Gastroesophageal sphincter (tissue), 4 donors: ENCODE measurements around the gene ING5. TPM values are rescaled to one million over a fixed set of nuclear protein-coding genes. Genes with fewer than 3 reads are reported as not detected.
"Not testable (repeated sequence)": the region's sequence is repeated elsewhere in the genome, so short reads cannot be mapped to it uniquely, and the experiment has no call there.

Source experiments
- ATAC-seq: fragments of 150-250 bp; one replicate; pipeline ENCODE4 v1.9.1; 2016; ENCODE audit warnings: mild to moderate bottlenecking, moderate library complexity
- H3K27ac ChIP-seq, 4 donors: fragments of 200-600 bp; sonication (generic) in 3 of 4; 1 replicate in 3 of 4; 2 replicates in 1 of 4; pipeline ENCODE4 v1.5.1; 2016 to 2019
- H3K27me3 ChIP-seq: fragments of 200-600 bp; sonication (generic); one replicate; pipeline ENCODE4 v1.5.1; 2019
- H3K36me3 ChIP-seq, 2 donors: fragments of 200-600 bp; sonication (generic); one replicate each; pipeline ENCODE4 v1.5.1; 2019; ENCODE audit warnings: control low read depth in 1 of 2
- H3K4me1 ChIP-seq, 3 donors: fragments of 200-600 bp; sonication (generic); 1 replicate in 2 of 3; 2 replicates in 1 of 3; pipeline ENCODE4 v1.5.1; 2016 to 2019; ENCODE audit warnings: control low read depth in 2 of 3
- H3K4me3 ChIP-seq, 2 donors: fragments of 200-600 bp; sonication (generic); one replicate each; pipeline ENCODE4 v1.5.1; 2019; ENCODE audit warnings: mild to moderate bottlenecking in 1 of 2, moderate library complexity in 1 of 2
- H3K9me3 ChIP-seq, 3 donors: fragments of 200-600 bp; sonication (generic); one replicate each; pipeline ENCODE4 v1.5.1; 2017 to 2019; ENCODE audit warnings: control low read depth in 2 of 3
- CTCF ChIP-seq, 4 experiments: fragments of 200-600 bp in 2 of 4; fragments of 450-650 bp in 2 of 4; sonication (generic) in 1 of 4; IDR thresholded peaks; one replicate each; pipeline ENCODE4 v1.5.1; 2017 to 2019; ENCODE audit warnings: antibody characterized with exemption in 4 of 4, mild to moderate bottlenecking in 2 of 4, moderate library complexity in 2 of 4
- EP300 ChIP-seq: sonication (generic); formaldehyde crosslinking; IDR thresholded peaks from one replicate; pipeline ENCODE4 v1.6.1; 2017; ENCODE audit warnings: antibody characterized with exemption, mild to moderate bottlenecking
- POLR2A ChIP-seq, 2 donors: fragments of 450-650 bp; IDR thresholded peaks; one replicate each; pipeline ENCODE4 v1.6.1; 2017; ENCODE audit warnings: antibody characterized with exemption in 2 of 2, mild to moderate bottlenecking in 2 of 2, moderate library complexity in 1 of 2
- POLR2AphosphoS5 ChIP-seq: sonication (generic); formaldehyde crosslinking; IDR thresholded peaks from one replicate; pipeline ENCODE4 v1.6.1; 2017; ENCODE audit warnings: antibody characterized with exemption
- WGBS, 2 donors: methylation state at CpG; one replicate each; pipeline ENCODE4 v1.1.5; 2018; ENCODE audit warnings: low coverage in 1 of 2; 5-methylcytosine and 5-hydroxymethylcytosine counted together
- total RNA-seq, 4 donors: library from RNA; depleted of rRNA; stranded (reverse); fragments of >200 nt; gene quantifications; one replicate each; pipeline ENCODE4 v1.1.0, GENCODE V29; 2016

ING5 gene
- total RNA-seq, 4 donors from 2014 or later, result 18.0 to 46.7 (median 35.5) TPM

GRCh38 chr2:241742320-241742939 is 40.6 kb downstream of the ING5 start:
- 93% methylated on average over 3 of the region's 28 CpGs; no CpG with 5 or more reads in 1 of the 2 donors for WGBS, 2 donors

GRCh38 chr2:241743008-241743407 is 41.2 kb downstream of the ING5 start:
- WGBS, 2 donors, result 100% methylated on average over 2 to 3 of the region's 15 CpGs
- not testable (repeated sequence) for H3K4me1 ChIP-seq, ATAC-seq, H3K4me3 ChIP-seq, H3K27me3 ChIP-seq, H3K27ac ChIP-seq
- Histone ChIP-seq H3K9me3 (peaks cover 0 to 12% (median 0%) of the 10 kb centered on the region in 3 donors), H3K36me3 (peaks cover 0 to 87% of the 10 kb centered on the region in 2 donors)

More at GRCh38 chr2:241742320-241742939, 40.6 kb downstream of the ING5 start:
- Histone ChIP-seq H3K27ac (no peak overlapping the region), H3K27me3 (no peaks in the 10 kb centered on the region), H3K9me3 (peaks cover 0 to 12% (median 0%) of the 10 kb centered on the region in 3 donors), H3K4me1 (peaks cover 0 to 9% (median 0%) of the 10 kb centered on the region in 3 donors), H3K4me3 (no peak overlapping the region), H3K36me3 (peaks cover 0 to 81% of the 10 kb centered on the region in 2 donors)
- no peak for ATAC-seq
- TF ChIP-seq EP300 (no peak), POLR2AphosphoS5 (no peak), CTCF (IDR thresholded peaks at IDR 0.05) (no peak), POLR2A (IDR thresholded peaks at IDR 0.05) (no peak)

- peaks cover 0 to 87% of the 10 kb centered on the region in 2 donors for H3K36me3 ChIP-seq
Measured at GRCh38 chr2:241743620-241744019, 41.8 kb downstream of the ING5 start.

GRCh38 chr2:241744028-241744754 is 42.4 kb downstream of the ING5 start:
- peak; percentile 36 for ATAC-seq
- peaks cover 0 to 87% of the 10 kb centered on the region in 2 donors for H3K36me3 ChIP-seq
- H3K4me1 ChIP-seq, result peaks cover 0 to 9% (median 0%) of the 10 kb centered on the region in 3 donors
- TF ChIP-seq CTCF (IDR thresholded peaks at IDR 0.05), result no peak
- TF ChIP-seq POLR2A (IDR thresholded peaks at IDR 0.05), result no peak
- no peaks in the 10 kb centered on the region for H3K27me3 ChIP-seq
- peaks cover 0 to 12% (median 0%) of the 10 kb centered on the region in 3 donors for H3K9me3 ChIP-seq
- no peak overlapping the region for H3K27ac ChIP-seq
- whole genome bisulfite sequencing, 2 donors, result 0 to 79% methylated on average over 1 to 7 of the region's 24 CpGs
- no peak overlapping the region for H3K4me3 ChIP-seq

More at GRCh38 chr2:241743620-241744019, 41.8 kb downstream of the ING5 start:
- H3K9me3 ChIP-seq, result peaks cover 0 to 12% (median 0%) of the 10 kb centered on the region in 3 donors
- no peak for ATAC-seq
- no peak for TF ChIP-seq POLR2AphosphoS5
- no peak for TF ChIP-seq CTCF (IDR thresholded peaks at IDR 0.05)
- no peak for TF ChIP-seq POLR2A (IDR thresholded peaks at IDR 0.05)
- TF ChIP-seq EP300, result no peak
- no peak overlapping the region for H3K4me3 ChIP-seq
- H3K27me3 ChIP-seq, result no peaks in the 10 kb centered on the region
- H3K4me1 ChIP-seq, result peaks cover 0 to 9% (median 0%) of the 10 kb centered on the region in 3 donors
- no peak overlapping the region for H3K27ac ChIP-seq
- no CpG with 5 or more reads among the region's 16 CpGs for WGBS, 2 donors

GRCh38 chr2:241745276-241745675 is 43.4 kb downstream of the ING5 start:
- 96% methylated on average over 4 to 11 of the region's 13 CpGs for WGBS, 2 donors
- Histone ChIP-seq H3K27me3 (no peaks in the 10 kb centered on the region), H3K9me3 (peaks cover 0 to 12% (median 0%) of the 10 kb centered on the region in 3 donors), H3K27ac (no peak overlapping the region), H3K4me1 (peaks cover 0 to 9% (median 0%) of the 10 kb centered on the region in 3 donors), H3K36me3 (peaks cover 0 to 91% of the 10 kb centered on the region in 2 donors), H3K4me3 (no peak overlapping the region)
- TF ChIP-seq EP300, result no peak
- TF ChIP-seq POLR2A (IDR thresholded peaks at IDR 0.05), result no peak
- no peak for TF ChIP-seq CTCF (IDR thresholded peaks at IDR 0.05)
- no peak for TF ChIP-seq POLR2AphosphoS5
- ATAC-seq, result no peak
